GM19468 (cell line): ENCODE measurements around the gene SYVN1.
A peak's percentile ranks its signal among the peaks of the same experiment; 100 is the strongest.

ENCODE experiments used
- ATAC-seq: cut with Tn5 transposase; IDR thresholded peaks from one replicate; pipeline ENCODE4 v1.9.1; 2021; ENCODE audit warnings: mild to moderate bottlenecking, moderate library complexity, moderate number of reproducible peaks; ENCODE audit not compliant: unreplicated experiment; ENCODE audit errors: extremely low read depth

Gene SYVN1

GRCh38 chr11:65095974-65096806 lies 38.1 kb downstream of the SYVN1 start, which contains the start of gene VPS51:
TSS of gene VPS51 (plus strand) at chr11:65096214. CDS start at chr11:65096251, 37 bp downstream.
- ATAC-seq = peak; percentile 48

DNA sequence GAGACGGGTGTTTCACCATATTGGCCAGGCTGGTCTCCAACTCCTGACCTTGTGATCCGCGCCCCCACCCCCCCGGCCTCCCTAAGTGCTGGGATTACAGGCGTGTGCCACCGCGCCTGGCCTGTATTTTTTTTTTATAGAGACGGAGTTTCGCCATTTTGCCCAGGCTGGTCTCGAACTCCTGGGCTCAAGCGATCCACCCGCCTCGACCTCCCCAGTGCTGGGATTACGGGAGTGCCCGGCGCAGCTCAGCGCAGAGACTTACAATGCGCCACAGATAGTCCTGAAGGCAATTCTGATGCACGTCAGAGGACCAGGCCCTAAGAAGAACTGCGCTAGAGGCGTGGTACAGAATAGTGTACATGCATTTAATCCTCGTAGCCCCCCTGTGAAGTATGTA lies 38.9 kb downstream of the SYVN1 start:
- no peak for ATAC-seq

DNA sequence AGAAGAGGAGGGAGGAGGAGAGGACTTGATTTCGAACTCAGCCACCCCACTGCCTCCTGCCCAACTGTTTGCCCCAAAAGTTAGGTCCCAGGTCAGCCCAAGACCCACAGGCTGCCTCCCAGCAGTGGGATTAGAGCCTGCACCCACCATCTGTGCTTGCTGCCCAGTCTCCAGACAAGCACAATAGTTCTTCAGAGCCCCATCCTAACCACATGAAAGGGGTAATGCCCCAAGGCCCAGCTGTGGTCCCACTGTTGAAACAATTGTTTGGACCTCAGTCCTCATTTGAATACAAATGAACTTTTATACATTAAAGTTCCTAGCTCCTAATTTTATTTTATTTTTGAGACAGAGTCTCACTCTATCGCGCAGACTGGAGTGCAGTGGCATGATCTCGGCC lies 43.7 kb downstream of the SYVN1 start:
- ATAC-seq = no peak

DNA sequence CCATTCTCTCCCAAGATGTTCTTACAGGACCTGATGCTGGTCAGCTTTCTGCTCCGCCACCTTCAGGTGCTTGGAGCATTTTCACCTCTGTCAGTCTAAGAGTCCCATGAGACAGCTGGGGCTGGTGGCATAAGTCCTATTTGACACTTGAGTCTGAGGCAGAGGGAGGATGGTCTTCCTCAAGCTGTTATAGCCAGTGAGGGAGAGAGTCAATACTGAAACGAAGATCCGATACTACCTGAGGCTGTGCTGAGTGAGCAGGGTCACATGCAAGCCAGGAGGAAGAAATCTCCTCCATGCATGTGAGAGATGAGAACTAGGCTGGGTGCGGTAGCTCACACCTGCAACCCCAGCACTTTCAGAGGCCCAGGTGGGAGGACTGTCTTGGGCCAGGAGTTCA lies 44.7 kb downstream of the SYVN1 start:
- ATAC-seq = no peak

DNA sequence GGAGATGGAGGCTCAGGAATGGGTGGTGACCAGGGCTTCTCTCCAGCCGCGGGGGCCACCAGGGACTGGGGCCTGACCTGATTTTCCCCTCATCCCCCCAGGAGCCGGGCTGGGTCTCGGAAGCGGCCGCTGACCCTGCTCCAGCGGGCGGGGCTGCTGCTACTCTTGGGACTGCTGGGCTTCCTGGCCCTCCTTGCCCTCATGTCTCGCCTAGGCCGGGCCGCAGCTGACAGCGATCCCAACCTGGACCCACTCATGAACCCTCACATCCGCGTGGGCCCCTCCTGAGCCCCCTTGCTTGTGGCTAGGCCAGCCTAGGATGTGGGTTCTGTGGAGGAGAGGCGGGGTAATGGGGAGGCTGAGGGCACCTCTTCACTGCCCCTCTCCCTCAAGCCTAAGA lies 46.5 kb downstream of the SYVN1 start:
- no peak for ATAC-seq

GRCh38 chr11:65087216-65087615 lies 47.1 kb downstream of the SYVN1 start:
- no peak for ATAC-seq

DNA sequence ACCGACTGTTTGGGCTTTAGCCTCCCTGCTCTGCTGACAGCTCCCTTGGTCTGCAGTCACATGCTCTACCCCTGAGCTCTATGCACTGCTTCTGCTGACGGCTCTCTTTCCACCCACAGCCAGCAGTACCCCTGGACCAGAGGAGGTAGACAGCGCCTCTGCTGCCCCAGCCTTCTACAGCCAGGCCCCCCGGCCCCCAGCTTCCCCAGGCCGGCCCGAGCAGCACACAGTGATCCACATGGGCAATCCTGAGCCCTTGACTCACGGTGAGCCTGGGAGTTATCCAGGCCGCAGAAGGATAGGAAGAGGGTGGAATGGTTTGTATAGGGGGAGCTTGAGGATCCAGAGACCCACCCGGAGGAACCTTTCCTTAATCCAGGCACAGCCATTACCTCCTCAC lies 47.5 kb downstream of the SYVN1 start:
- ATAC-seq = no peak

- ATAC-seq = no peak
These were observed 48.9 kb downstream of the SYVN1 start for GRCh38 chr11:65085446-65085845.

GRCh38 chr11:65084598-65085375 lies 49.5 kb downstream of the SYVN1 start:
- ATAC-seq = no peak

DNA sequence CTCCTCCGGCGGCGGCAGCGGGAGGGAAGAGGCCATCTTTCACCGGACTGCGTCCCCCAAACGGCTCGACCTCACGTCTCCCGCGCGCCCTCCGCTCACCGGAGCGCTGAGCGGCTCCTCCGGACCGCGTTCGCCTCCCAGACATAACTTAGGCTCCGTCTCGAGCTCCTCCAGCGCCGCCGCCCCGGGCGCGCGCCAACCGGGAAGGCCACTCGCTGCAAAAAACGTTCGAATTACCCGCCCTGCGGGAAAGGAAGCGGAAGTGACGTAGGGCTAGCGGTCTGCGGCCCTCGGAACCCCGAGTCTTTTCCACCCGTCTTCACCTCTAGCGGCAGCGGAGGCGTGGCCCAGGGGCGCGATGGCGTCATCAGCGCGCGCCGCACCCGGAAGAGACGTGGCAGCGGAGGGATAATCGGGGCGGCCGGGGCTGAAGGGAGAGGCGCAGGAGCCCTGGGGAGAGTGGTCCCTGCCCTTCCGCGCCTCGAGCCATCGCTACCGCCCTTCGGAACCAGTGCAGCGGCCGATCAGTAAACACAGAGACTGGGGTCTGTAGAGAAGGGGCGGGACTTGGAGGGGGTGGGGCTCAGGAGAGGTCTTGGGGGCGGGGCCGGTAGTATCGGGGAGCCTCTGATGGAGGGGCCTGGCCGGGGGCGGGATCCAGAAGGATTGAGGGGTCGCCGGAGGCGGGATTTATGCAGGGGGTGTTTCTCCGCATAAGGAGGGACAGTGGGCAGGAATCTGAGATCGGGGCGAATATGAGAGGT lies 50.3 kb downstream of the SYVN1 start, which contains the start of the genes CDCA5 and ZFPL1:
Gene CDCA5 (minus strand): TSS at position 207 of the 764 bp plus-strand sequence. CDS start 62 bp downstream, at position 145.
Gene ZFPL1 (plus strand): TSS at position 389 of the 764 bp plus-strand sequence. CDS start 477 bp downstream, outside the sequence.
- ATAC-seq = peak; percentile 71

DNA sequence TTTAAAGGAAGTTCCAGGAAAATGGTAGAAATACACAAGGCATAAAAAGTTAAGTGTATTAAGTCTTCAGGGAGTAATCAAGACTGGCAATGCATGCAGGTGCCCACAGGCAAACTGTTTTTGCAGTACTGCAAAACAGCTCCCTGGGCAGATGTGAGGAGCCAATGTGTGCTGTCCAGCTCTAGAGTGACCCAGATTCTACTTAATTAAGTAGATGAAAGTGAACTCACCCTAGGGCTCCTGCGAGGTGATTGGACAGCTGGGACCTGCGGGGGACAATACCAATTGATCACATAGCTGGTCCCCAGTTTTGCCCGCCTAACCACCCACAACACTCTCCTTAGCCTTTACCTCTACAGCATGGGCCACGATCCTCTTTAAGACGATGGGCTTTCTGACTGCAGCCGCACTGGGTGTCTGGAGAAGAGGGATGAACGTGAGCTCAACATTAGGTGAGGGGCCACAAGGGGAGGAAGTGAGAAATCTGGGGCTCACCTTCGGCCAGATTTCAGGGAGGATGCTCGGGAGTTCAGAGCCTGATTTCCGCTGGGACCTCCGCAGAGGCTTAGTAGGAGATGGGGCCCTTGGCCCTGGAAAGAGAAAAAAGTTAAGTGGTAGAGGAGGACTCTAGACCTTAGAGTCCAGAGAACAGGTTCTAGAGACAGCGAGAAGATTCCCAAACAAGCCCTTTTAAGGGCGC lies 51.0 kb downstream of the SYVN1 start:
- no peak for ATAC-seq

DNA sequence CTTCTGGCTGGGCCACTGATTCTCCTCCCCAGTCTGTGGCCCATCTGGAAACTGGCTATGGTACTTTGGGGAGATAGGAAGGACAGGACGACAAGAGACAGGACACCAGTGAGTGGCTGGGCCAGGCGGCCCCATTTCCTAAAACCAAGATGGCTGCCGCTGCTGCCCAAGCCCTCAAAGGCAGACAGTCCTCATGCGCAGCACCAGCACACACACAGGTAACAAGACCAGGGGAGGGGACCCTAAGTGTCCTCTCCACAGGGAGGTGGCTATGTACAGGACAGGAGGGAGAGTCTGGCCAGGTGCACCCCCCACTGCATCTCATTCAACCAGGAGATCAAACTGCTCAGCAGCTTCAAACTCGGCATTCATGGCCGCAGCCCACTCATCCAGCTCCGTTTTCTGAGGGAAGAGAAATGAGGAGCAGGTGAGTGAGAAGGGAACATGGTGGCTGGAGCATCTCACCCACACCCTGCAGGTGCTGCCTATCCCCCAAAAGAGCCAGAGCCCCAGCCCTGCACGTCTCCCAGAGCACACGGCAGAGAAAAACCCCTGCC lies 55.5 kb downstream of the SYVN1 start:
- no peak for ATAC-seq

DNA sequence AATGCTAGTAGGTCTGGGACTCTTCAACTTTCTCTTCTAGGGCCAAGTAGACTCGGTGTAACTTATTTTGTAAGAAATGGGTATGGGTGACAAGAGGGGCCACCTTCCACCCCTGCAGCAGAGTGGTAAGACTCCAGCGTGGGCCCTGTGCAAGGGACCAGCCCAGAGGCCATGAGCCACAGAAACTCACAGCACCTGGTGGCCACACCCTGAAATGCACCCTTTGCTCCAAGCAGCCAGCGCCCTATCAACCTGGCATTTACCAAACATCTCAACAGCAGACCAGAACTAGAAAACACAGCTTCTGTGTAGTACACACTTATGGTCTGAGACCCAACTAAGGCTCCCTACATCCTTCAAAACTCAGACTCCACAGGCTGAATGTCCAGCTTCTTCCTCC lies 56.2 kb downstream of the SYVN1 start:
- ATAC-seq = no peak

- no peak for ATAC-seq
These were observed 56.9 kb downstream of the SYVN1 start for GRCh38 chr11:65077451-65077850.
